Parathyroid adenoma (tissue), 2 donors: ENCODE data around the gene OSBPL5.

Experiments
- H2AFZ ChIP-seq: fragments of 300-600 bp; sonication (generic); one replicate; pipeline ENCODE4 v1.7.0; 2017; ENCODE audit warnings: antibody characterized with exemption, mild to moderate bottlenecking
- H3K27ac ChIP-seq: fragments of 300-600 bp; sonication (generic); one replicate; pipeline ENCODE4 v1.7.0; 2017
- H3K27me3 ChIP-seq: fragments of 300-600 bp; sonication (generic); one replicate; pipeline ENCODE4 v1.7.0; 2017; ENCODE audit warnings: low read length; ENCODE audit not compliant: control insufficient read depth, insufficient read depth
- H3K36me3 ChIP-seq: fragments of 300-600 bp; sonication (generic); one replicate; pipeline ENCODE4 v1.7.0; 2017; ENCODE audit warnings: low read length; ENCODE audit not compliant: control insufficient read depth, insufficient read depth
- H3K4me1 ChIP-seq: fragments of 300-600 bp; sonication (generic); one replicate; pipeline ENCODE4 v1.7.0; 2017; ENCODE audit warnings: control low read depth
- H3K4me2 ChIP-seq: fragments of 300-600 bp; sonication (generic); one replicate; pipeline ENCODE4 v1.7.0; 2017; ENCODE audit warnings: low read length
- H3K4me3 ChIP-seq: fragments of 300-600 bp; sonication (generic); one replicate; pipeline ENCODE4 v1.7.0; 2017; ENCODE audit warnings: low read depth, low read length
- H3K79me2 ChIP-seq: fragments of 300-600 bp; sonication (generic); one replicate; pipeline ENCODE4 v1.7.0; 2017; ENCODE audit warnings: control low read depth
- H3K9ac ChIP-seq: fragments of 300-600 bp; sonication (generic); one replicate; pipeline ENCODE4 v1.7.0; 2017; ENCODE audit warnings: mild to moderate bottlenecking
- H3K9me3 ChIP-seq: fragments of 300-600 bp; sonication (generic); one replicate; pipeline ENCODE4 v1.7.0; 2017; ENCODE audit warnings: low read length; ENCODE audit not compliant: control insufficient read depth
- TF ChIP-seq, protein P1 (sequence below): fragments of 300-600 bp; sonication (generic); IDR thresholded peaks from one replicate; pipeline ENCODE4 v1.7.0; 2017; ENCODE audit warnings: antibody characterized with exemption, mild to moderate bottlenecking
- donor health status: primary hyperparathyroidism.

Gene OSBPL5

DNA sequence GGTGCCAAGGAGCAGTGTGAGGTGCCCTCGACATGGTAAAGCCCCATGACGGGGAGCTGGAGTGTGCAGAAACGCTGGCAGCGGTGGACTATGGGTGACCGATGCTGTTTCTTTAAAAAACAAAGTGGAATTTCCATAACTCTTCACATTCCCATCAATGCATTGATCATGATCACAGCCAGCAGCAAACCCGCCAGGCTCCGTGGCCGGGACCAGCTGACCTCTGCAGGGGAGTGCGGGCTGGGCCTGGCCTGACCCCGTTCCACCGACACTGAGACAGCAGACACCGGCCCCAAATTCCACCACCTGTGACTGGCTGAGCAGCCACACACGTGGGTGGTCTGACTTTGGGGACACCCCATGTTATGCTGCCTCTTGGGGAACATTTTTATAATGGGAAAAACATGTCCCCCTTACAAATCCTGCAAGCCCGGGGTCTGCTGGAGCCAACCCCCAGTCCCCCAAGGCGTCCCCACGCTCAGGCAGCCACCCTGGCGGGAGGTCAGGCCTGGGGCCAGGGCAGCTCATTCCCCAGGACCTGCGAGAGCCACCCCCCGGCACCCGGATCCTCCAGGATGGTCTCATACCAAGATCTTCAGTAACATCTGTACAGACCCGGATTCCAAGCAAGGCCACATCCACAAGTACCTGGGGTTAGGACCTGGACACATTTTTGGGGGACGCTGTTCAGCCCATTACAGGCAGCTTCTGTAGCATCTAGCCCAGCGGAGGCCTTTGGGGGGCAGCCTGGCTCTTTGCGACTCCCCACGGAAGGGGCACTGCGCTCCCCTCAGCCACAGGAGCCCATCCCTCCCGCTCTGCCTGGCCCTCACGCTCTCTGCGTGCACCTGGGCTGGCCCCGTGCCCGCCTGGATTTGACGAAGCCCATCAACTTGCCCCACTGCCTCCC, 20.6 kb downstream of the OSBPL5 start:
- H3K27me3 ChIP-seq: no peaks in the 10 kb centered on the region
- TF ChIP-seq, protein P1, sequence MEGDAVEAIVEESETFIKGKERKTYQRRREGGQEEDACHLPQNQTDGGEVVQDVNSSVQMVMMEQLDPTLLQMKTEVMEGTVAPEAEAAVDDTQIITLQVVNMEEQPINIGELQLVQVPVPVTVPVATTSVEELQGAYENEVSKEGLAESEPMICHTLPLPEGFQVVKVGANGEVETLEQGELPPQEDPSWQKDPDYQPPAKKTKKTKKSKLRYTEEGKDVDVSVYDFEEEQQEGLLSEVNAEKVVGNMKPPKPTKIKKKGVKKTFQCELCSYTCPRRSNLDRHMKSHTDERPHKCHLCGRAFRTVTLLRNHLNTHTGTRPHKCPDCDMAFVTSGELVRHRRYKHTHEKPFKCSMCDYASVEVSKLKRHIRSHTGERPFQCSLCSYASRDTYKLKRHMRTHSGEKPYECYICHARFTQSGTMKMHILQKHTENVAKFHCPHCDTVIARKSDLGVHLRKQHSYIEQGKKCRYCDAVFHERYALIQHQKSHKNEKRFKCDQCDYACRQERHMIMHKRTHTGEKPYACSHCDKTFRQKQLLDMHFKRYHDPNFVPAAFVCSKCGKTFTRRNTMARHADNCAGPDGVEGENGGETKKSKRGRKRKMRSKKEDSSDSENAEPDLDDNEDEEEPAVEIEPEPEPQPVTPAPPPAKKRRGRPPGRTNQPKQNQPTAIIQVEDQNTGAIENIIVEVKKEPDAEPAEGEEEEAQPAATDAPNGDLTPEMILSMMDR: no peak
- H3K36me3 ChIP-seq: no peaks in the 10 kb centered on the region
- H3K79me2 ChIP-seq: no peaks in the 10 kb centered on the region
- H3K4me1 ChIP-seq: no peaks in the 10 kb centered on the region
- H3K4me2 ChIP-seq: no peak overlapping the region
- no peak overlapping the region for H3K27ac ChIP-seq
- no peaks in the 10 kb centered on the region for H3K9me3 ChIP-seq
- no peak overlapping the region for H2AFZ ChIP-seq
- no peak overlapping the region for H3K9ac ChIP-seq
- H3K4me3 ChIP-seq: no peak overlapping the region

DNA sequence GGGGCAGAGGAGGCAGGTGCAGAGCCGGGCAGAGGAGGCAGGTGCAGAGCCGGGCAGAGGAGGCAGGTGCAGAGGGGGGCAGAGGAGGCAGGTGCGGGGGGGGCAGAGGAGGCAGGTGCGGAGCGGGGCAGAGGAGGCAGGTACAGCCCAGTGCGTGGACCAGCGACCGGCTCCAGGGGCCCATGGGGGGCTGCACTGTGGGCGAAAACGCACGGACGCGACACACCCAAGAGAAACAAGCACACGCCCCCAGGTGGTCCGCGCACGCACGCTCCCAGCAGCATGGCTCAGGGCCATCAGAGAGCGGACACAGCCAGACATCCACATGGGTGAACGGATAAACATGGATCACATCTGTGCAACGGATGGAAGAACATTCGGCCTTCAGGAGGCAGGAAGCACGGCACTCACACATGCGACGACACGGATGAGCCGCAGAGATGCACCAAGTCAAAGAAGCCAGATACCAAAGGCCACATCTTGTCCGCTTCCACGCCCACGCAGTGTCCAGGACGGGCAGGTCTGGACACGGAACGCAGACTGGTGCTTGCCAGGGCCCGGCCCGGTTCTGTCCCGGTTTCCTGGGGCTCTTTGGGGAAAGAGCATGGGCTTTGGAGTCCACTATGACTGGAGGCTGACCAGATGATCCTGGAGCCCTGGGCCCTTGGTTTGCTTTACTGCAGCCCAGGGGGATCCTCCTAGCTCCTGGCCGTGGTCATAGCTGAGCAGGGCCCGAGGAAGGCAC, 21.8 kb downstream of the OSBPL5 start:
- Histone ChIP-seq H3K4me2 (no peak overlapping the region), H3K36me3 (no peaks in the 10 kb centered on the region), H3K4me3 (no peak overlapping the region), H3K27me3 (no peaks in the 10 kb centered on the region), H3K4me1 (no peaks in the 10 kb centered on the region), H3K9ac (no peak overlapping the region), H3K9me3 (no peaks in the 10 kb centered on the region), H2AFZ (no peak overlapping the region), H3K27ac (no peak overlapping the region), H3K79me2 (no peaks in the 10 kb centered on the region)
- TF ChIP-seq, protein P1: no peak

DNA sequence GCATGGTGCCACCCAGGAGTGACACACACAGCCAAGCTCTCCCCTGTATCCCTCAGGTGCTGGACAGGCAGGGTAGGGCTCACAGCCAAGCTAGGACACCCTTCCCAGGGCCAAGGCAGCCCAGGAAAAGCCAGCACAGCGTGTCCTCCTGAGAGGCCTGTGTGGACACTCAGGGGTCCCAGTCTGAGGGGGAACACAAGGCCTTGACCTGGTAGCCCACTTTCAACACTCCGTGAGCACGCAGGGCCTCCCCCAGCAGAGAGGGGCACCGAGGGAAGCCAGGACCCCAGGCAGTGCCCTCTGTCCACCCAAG, 24.9 kb downstream of the OSBPL5 start:
- H3K4me3 ChIP-seq: no peak overlapping the region
- H3K4me2 ChIP-seq: no peak overlapping the region
- H2AFZ ChIP-seq: no peak overlapping the region
- TF ChIP-seq, protein P1: no peak
- no peaks in the 10 kb centered on the region for H3K27me3 ChIP-seq
- H3K9me3 ChIP-seq: no peaks in the 10 kb centered on the region
- no peak overlapping the region for H3K27ac ChIP-seq
- H3K9ac ChIP-seq: no peak overlapping the region
- no peaks in the 10 kb centered on the region for H3K4me1 ChIP-seq
- H3K79me2 ChIP-seq: no peaks in the 10 kb centered on the region
- no peaks in the 10 kb centered on the region for H3K36me3 ChIP-seq

DNA sequence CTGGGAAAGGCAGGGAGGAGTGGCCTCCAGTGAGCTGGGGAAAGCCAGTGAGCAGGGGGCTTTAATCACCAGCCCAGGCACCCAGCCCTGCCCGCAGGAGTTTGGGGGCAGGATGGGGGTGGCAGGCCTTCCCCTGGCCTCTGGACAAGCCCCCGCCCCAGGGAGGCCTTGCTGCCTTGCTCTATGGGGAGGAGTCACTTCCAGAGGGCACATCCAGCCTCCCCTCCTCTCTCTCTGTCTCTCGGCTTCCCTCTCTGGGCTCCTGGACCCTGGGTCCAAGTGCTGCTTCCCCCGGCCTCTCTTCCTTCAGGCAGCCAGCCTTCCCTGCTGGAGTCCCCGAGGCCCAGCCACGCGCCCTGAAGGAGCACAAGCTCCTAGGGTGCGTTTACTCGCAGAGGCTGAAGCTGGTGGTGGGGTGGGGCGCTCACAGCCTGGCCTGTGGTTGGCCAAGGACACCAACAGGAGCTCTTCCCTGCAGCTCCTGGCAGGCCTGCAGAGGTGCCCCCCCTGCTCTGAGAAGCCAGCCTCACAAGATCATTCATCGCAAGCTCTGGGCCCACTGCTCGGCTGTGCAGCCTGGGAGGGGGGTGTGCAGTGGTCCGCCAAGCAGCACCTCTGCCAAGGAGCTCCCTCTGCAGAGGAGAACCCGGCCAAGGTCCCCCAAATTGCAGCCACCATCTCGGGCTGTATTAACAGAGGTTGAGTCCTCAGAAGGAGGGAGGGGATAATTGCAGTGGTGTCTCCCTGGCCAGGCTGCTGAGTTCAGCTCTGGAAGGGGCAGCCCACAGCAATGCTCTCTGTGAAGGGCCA, 25.4 kb downstream of the OSBPL5 start:
- no peak overlapping the region for H3K4me2 ChIP-seq
- TF ChIP-seq, protein P1: no peak
- no peaks in the 10 kb centered on the region for H3K4me1 ChIP-seq

More for the DNA sequence above, 25.4 kb downstream of the OSBPL5 start:
- no peak overlapping the region for H3K27ac ChIP-seq
- no peak overlapping the region for H2AFZ ChIP-seq
- no peak overlapping the region for H3K4me3 ChIP-seq
- no peaks in the 10 kb centered on the region for H3K9me3 ChIP-seq
- H3K9ac ChIP-seq: no peak overlapping the region
- no peaks in the 10 kb centered on the region for H3K27me3 ChIP-seq
- H3K36me3 ChIP-seq: no peaks in the 10 kb centered on the region
- no peaks in the 10 kb centered on the region for H3K79me2 ChIP-seq
